GM19467 (cell line): ENCODE results near the gene SH3BP4.

Source experiments
- ATAC-seq: cut with Tn5 transposase; IDR thresholded peaks from one replicate; pipeline ENCODE4 v1.9.1; 2021; ENCODE audit warnings: mild to moderate bottlenecking, moderate library complexity; ENCODE audit not compliant: unreplicated experiment

The SH3BP4 gene

DNA sequence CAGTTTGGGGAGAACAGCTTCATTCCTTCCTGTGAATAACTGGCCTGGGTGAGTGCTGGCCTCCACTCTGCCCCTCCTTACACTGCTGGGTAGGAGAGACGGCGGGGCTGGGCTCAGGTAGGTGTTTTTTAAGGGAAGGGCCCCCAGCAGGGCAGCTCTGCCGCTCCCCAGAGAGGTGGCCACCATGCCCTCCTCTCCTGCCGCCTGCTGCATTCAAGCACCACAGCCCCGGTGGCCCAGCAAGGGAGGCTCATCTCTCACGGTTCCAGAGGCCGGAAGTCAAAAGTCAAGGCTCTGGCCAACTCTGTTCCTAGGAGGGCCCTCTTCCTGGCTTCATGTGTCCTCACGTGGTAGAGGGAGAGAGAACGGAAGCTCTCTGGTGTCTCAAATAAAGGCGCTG is 81.1 kb downstream of the SH3BP4 start:
- ATAC-seq: no peak

DNA sequence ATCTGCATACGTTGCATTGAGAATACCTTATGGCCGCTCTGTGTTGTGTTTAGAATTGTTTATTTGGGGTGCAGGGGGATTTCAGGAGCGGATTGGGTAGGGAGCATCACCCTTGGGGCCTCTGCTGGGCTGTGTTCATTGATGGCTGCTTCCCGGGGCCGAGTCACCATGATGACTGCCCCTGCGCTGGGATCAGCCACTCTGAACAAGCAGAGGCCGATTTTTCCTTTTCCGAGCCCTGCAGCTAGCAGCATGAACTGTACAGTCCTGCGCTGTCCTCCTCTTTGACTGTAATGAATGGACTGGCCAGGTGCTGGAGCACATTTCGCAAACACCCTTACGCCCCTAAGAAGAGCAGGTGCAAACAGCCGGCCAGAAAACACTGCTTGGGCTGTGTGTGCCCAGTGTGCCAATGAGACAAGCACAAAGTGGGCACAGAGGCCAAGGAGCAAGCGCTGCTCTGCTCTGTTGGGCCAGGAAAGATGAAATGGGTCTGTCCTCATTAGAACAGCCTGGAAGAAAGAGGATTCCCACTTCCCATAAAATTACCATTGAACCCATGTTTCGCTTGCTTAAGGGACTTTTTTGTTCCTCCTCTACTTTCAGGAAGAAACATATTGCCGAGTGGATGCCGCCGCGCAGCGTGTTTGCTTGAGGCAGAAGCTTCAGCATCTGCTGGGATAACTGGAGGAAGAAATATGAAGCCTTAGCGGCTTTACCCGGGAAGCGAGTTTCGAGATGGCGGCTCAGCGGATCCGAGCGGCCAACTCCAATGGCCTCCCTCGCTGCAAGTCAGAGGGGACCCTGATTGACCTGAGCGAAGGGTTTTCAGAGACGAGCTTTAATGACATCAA is 82.7 kb downstream of the SH3BP4 start:
- no peak for ATAC-seq

DNA sequence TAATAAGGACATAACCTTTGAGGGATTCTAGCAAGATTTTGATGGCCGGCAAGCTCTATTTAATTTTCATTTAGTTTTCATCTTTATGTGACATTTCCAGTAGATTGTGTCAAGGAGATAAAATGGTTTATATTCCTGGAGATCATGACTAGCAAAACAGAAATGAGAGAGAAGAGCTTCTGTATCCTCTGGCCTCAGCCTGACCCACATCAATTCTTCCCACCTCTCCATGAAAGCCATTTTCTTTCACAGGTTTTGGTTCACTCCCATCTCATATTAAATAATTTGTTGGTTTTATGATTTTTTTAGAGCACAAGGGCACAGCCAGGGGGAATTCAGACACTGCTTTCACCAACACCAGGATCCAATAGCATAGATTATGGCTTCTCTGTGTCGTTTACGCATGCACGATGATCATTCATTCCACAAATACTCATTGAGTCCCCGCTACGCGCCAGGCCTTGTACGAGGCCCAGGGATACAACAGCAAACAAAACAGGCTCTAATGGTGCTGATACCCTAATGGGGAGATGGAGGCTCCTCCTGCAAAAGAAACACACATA is 85.9 kb downstream of the SH3BP4 start:
- ATAC-seq: no peak

DNA sequence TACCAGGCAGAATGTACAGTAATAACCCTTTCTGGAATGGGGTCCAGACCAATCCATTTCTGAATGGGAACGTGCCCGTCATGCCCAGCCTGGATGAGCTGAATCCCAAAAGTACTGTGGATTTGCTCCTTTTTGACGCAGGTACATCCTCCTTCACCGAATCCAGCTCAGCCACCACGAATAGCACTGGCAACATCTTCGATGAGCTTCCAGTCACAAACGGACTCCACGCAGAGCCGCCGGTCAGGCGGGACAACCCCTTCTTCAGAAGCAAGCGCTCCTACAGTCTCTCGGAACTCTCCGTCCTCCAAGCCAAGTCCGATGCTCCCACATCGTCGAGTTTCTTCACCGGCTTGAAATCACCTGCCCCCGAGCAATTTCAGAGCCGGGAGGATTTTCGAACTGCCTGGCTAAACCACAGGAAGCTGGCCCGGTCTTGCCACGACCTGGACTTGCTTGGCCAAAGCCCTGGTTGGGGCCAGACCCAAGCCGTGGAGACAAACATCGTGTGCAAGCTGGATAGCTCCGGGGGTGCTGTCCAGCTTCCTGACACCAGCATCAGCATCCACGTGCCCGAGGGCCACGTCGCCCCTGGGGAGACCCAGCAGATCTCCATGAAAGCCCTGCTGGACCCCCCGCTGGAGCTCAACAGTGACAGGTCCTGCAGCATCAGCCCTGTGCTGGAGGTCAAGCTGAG is 89.6 kb downstream of the SH3BP4 start:
- ATAC-seq: no peak

DNA sequence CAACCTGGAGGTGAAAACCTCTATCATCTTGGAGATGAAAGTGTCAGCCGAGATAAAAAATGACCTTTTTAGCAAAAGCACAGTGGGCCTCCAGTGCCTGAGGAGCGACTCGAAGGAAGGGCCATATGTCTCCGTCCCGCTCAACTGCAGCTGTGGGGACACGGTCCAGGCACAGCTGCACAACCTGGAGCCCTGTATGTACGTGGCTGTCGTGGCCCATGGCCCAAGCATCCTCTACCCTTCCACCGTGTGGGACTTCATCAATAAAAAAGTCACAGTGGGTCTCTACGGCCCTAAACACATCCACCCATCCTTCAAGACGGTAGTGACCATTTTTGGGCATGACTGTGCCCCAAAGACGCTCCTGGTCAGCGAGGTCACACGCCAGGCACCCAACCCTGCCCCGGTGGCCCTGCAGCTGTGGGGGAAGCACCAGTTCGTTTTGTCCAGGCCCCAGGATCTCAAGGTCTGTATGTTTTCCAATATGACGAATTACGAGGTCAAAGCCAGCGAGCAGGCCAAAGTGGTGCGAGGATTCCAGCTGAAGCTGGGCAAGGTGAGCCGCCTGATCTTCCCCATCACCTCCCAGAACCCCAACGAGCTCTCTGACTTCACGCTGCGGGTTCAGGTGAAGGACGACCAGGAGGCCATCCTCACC is 90.2 kb downstream of the SH3BP4 start:
- ATAC-seq: no peak

DNA sequence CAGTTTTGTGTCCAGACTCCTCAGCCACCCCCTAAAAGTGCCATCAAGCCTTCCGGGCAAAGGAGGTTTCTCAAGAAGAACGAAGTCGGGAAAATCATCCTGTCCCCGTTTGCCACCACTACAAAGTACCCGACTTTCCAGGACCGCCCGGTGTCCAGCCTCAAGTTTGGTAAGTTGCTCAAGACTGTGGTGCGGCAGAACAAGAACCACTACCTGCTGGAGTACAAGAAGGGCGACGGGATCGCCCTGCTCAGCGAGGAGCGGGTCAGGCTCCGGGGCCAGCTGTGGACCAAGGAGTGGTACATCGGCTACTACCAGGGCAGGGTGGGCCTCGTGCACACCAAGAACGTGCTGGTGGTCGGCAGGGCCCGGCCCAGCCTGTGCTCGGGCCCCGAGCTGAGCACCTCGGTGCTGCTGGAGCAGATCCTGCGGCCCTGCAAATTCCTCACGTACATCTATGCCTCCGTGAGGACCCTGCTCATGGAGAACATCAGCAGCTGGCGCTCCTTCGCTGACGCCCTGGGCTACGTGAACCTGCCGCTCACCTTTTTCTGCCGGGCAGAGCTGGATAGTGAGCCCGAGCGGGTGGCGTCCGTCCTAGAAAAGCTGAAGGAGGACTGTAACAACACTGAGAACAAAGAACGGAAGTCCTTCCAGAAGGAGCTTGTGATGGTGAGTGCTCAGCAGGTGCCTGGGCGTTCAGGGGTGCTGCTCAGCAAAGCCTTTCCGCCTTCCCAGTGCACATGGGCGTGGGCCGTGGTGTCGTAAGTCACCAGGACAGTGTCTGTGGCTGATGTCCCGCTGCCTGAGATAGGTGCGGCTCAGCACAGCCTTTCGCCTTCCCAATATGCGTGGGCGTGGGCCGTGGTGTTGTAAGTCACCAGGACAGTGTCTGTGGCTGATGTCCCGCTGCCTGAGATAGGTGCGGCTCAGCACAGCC is 91.0 kb downstream of the SH3BP4 start:
- no peak for ATAC-seq

DNA sequence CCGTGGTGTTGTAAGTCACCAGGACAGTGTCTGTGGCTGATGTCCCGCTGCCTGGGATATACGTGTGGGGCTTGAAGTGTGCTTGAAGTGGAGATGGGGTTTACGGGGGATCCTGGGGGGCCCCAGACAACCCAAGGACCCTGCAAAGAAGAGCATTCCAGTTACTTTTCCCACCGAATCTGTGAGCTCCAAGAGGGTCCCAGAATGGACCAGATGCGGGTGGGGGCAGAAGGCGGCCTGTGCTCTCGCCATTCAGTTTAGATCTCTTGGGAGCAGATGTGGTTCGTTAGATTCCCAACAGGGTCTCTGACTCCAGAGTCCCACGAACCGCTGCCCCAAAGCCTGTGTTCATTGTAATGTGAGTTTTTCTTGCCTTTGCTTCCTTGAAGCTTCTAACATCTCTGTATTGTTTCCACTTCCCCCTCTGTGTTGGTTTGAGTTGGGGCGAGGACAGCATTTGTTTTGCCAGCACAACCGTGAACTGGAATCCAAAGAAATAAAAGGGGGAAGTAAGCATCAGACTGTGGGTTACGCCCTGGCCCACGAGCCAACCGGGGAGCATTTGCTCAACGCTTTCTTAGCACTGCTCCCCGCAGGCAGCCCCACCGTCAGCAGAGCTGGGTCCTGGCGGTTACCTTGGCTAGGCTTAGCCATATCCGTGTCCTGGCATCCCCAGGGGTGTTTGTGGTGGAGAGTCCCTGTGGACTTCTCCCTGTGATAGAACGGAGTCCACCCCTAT is 92.1 kb downstream of the SH3BP4 start:
- no peak for ATAC-seq

DNA sequence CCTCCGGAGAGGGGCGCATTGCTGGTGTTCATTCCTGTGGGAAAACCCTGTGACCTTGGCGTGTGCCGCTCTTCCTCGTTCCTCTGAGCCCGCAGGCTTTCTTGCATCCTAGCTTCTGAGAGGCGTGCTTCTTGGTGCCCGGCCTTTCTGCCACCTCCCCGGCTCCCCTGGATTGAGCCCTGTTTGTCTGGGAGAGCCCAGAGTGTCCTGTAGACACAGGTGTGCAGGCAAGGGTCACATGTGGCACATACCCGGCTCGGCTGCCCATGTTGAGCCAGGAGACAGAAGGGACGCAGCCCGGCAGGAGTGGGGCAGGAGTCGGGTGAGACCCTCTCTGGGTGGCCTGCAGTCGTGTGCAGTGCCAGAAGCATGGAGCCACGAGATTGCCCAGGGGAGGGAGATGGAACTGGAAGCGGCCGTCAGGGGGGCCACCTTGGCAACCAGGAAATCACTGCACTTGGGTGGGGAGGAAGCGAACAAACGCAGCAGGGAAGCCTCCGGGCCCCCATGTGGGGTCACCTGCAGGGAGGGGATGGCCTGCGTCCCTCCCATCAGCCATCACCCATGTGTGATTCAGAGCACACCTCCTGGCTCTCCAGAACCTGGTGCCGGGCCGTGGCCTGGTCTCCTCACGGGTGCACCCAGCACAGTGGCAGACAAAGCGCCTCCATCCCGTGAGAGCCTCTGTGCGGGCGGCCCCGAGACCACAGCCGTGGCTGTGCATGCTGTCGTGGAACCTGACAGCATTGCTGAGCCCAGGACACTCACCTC is 92.9 kb downstream of the SH3BP4 start:
- ATAC-seq: no peak

DNA sequence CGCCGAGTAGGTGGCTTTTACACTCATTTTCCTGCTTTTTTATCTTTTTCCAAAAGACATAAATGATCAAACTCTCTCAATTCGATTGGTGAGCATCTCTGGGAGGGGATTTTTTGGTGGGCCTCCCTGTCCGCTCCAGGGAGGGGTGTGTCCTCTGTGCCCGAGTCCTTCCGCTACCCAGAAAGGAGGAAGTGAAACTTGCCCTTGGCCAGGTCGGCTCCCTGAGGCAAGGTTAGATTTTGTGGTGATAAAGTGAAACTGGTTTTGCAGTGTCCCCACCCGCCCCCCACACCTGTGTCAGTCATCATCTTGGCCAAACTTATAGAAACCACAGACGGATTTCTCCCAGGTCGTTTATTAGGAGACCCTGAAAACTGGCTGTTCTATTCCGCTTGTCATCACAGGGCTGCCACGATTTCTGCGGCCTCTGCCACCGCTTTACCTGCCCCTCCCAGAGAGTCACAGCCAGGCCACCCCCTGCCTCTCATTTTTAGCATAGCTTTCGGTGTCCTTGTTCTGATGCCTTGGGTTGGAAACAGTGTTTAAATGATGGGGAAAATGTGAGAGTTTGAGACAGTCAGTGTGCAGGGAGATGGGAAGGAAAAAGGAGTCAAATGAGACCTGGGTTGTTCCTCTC is 93.6 kb downstream of the SH3BP4 start:
- ATAC-seq: no peak

DNA sequence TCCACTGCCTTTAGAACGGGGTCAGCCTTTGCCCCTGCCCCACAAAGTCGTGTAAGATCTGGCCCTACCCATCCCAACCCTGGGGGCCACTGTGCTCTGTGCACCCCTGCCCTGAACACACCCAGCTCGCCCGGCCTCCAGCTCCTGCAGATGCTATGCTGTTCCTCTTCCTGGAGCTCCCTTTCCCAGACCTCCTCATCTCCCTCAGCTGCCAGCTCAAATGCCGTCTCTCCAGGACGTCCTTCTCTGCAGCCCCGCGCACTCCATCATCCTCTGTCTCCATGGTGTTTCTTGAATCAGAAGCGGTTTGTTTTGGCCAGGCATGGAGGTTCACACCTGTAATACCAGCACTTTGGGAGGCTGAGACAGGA is 94.1 kb downstream of the SH3BP4 start:
- ATAC-seq: no peak

DNA sequence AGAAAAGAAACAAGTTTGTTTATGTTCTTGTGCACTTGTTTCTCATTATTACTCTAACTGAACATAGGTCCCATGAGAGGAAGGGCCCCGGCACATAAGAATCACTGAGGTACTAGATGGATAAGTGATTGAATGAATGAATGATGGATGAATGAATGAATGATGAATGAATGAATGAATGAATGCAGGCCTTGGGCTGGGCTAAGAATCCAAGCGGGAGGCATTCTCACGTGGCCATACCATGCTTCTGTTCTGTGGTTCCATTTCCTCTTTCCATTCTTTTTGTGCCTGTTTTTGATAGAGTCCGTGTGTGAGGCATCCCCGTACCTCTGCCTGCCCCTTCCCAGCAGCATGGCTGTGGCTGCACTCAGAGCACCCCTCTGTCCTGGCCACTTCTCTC is 94.8 kb downstream of the SH3BP4 start:
- no peak for ATAC-seq

DNA sequence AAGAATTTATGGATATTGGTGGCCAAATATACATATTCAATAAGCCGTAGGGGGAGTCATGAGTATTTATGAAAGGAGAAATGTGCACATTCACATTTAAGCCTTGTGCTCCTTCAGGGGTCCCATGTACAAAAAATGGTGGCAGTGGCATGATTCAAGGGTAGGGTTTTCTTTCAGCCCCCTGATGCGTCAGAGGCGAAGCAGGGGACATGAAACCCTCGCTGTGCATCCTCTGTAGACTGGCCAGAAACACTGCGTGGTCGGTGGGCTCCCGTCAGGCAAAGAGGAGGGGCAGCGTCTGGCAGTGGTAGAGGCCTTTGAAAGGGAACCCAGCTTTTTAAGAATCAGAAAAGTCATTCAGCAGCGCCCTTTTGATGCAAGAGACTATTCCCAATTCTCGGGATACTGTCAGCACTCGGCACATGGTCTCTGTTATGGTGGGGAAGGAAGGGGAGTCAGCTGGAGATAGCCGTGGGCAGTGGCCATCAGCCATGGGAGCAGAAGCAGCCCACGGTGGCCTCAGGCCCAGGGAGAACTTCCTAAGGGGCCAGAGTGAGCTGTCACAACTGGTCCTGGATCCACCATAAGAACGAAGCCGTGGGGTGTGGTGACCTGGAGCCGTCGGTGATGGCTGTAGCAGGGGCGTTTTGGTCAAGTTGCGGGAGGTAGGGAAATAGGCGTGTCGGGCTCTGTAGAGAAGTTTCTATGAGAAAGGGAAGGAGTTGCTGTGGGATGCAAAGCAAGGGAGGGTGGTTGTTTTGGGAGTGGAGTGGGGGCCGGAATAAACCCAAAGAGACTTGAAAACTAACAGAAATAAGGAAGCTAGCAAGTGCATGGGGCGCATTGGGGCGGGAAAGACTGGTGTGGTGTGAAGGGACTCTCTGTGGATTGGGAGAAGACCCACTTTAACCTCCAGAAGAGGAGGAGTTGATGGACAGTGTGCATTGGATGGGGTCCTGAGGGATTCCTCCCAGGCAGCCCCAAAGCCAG is 95.6 kb downstream of the SH3BP4 start:
- no peak for ATAC-seq

DNA sequence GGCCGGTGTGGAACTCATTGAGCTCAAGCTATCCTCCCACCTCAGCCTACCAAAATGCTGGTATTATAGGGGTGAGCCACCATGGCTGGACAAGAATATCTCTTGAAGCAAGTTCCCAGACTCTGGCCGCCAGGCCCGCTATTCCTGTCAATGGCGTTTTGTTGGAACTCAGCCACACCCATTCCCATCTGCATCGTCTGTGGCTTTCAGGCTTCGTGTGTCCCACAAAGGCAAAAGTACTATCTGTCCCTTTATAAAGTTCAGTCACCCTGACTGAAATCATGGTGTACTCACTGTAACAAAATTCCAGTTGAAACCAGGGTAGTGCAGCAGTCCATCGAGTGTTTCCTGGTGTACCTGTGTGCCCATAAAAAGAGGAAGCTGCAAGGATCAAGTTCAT is 96.7 kb downstream of the SH3BP4 start:
- no peak for ATAC-seq

DNA sequence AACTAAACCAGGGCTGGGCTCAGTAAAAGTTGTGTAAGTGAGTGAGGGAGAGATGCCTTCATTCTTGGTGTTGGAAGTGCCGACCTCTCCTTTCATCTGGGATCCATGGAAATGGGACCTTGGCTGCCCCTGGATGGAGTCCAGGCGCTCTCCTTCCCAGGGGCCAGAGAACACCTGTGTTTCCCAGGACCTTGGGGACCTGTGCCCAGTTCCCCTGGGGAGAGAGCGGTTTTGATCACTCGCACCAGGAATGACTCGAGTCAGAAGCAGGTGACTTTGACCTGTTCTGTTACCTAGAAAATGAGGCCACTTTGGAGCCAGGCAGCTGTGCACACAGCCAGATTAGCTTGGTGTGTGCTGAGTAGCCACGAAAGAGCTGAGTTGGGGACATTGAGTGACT is 97.3 kb downstream of the SH3BP4 start:
- no peak for ATAC-seq

DNA sequence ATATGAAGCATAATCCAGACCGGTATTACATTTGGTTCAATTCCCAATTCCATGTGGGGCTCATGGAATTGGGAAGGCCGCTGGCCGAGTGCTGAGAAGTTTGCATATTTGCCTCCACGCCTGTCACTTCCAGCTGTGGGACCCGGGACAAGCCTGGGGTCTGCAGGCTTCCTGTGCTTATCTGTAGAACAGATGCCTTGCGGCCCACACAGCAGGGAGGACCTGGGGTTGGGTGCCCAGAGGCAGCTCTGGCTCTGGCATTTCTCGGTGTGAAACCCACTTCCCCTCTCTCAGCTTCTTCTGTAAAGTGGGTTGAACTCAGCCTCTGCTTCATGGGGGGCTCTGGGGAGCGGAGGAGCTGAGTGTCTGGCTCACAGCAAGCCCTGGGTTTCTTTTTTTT is 97.9 kb downstream of the SH3BP4 start:
- ATAC-seq: no peak

DNA sequence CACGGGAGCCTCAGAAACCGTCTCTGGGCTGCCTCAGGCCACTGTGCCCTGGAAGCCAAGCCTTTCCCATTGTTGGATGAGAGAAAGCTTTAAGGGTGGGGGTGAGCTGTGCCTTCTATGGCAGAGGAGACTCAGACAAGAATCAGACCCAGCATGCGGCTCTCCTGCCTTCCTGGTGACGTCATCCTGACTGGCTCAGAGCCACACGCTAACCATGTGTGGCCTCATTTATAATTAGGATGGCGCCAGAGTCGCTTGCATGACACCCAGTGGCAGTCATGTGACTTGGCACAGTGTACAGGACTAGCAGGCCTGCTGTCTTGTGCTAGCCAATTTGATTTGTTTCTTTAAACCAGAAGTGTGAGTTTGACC is 99.1 kb downstream of the SH3BP4 start:
- ATAC-seq: no peak

DNA sequence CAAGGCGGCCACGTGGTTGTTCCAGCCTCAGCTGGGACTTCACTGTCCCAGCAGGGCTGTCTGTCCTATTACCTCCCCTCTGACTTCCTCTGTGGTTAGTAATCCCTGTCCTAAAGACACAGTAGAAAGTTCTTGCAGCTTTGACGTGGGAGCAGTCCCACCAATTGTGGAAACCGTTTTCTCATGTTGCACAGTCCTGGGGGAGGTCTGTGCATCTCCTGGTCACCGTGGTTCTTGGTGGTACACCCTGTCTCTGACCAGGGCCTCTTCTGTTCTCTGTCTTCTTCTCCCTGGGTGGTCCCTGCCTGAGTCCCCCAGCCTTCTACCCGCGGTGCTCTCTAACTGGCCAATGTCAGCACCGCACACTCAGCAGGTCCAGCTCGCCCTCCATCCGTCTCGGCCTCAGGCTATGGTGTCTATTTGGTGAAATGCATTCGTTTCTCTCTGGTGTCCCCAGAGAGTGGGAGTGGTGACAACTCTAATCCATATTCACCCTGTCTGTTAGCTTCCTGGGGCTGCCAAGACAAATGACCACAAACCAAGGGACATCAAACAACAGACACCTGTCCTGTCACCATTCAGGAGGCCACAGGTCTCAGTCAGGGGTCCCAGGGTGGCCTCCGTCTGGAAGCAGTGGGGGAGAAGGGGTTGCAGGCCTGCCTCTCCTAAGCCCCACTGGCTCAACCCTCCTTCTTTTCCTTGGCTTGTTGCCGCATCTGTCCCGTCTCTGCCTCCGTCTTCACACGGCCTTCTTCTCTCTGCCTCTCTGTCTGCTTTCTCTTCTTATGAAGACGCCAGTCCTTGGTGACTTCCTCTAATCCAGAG is 99.8 kb downstream of the SH3BP4 start:
- no peak for ATAC-seq
